Activated CD4-positive, alpha-beta T cell treated with anti-CD3 and anti-CD28 coated beads for 24 hours (primary cell): ENCODE data around the gene PSMD13.
"Not testable (repeated sequence)": the region's sequence is repeated elsewhere in the genome, so short reads cannot be mapped to it uniquely, and the experiment has no call there.

Experiments used
- DNase-seq, 2 donors: peaks; one replicate each; pipeline ENCODE4 v3.0.0-alpha.2; 2020; ENCODE audit warnings: low read depth in 2 of 2

Gene PSMD13

DNA sequence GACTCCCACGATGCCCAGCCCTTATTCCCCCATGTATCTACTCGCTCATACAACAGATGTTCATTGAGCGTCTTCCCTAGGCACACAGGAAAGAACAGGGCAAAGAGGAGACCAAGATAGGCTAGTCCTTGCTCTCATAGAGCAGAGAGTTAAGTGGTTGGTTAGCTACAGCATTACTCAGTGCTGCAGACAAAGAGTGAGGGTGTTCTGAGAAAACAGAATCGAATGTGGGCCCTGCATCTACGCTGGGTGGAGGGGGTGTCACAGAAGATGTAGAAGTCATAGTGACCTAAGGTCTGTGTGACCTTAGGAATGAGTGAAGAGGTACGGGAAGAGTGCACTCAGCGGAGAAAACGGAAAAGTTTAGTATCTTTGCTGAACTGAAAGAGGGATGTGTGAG lies 12.3 kb downstream of the PSMD13 start:
- no peak for DNase-seq

DNA sequence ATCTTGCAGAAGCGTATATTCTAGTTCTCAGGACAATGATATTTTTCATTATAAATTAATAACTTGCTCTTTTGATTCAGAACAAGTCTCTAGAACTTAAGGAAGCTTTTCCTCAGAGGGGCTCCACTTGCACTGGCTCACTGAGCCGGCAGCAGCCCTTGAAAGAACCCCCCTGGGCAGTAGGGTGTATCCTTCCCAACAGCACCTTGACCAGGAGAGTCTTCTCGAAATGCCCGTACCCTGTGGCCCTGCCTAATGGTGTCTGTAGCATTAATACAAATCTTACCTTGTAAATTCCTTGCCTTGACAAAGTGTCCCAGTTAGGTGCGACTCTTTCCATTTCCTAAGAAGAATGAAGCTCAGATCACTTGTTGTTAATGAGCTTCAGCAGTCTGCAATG lies 13.5 kb downstream of the PSMD13 start:
- DNase-seq = no peak

DNA sequence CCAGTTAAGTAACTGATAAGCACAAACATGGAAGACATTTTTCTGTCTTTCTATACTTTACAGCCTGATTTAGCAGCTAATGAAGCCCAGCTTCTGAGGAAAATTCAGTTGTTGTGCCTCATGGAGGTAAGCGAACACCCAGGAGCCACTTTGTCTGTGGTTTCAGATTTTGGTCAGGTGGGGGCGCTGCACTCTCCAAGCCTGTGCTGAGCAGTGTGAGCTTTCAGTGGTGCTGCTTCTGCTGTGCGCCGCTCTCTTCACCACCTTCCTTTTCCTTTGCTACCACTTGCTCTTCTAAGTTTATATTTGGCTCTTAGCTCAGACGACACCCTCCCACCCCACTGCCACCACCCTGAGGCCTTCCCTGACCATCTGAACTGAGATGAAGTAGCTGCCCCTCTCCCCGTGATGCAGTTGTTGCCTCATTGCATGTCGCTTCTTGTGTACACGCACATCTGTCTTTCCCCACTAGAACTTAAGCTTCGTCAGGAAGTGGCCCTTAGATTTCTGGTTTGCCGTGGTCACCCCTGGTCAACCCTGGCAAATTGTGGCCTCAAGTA lies 14.0 kb downstream of the PSMD13 start:
- peak; percentile 62 to 65 for DNase-seq

DNA sequence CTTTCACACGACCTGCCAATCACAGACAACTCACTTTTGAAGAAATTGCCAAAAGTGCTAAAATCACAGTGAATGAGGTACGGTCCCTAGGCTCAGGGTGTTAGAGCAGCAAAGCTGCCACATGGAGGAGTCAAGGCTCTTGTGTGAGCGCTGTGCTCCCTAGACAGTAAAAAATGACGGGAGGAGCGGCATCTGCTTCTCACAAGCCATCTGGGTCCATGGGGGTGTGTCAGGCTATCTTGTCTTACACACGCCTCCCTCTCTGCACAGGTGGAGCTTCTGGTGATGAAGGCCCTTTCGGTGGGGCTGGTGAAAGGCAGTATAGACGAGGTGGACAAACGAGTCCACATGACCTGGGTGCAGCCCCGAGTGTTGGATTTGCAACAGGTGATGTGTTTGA lies 14.8 kb downstream of the PSMD13 start:
- DNase-seq = no peak

DNA sequence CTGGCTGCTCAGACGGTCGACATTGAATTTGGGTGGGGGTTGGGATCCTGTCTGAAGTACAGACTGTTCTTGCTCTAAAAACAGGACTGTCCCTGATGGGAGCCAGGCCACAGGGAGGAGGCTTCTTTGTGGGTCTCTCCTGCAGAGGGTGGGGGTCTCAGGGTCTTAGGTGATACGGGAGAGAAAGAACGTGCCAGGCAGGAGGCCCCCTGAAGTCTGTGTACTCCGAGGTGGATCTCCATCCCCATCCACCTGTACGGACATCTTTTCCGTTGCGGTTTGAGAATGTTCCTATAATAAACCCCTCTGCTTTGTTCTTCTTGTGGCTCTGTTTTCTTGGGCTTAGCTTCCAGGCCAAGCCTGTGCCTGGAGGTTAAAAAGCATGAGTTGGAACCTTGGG lies 15.9 kb downstream of the PSMD13 start:
- no peak for DNase-seq

DNA sequence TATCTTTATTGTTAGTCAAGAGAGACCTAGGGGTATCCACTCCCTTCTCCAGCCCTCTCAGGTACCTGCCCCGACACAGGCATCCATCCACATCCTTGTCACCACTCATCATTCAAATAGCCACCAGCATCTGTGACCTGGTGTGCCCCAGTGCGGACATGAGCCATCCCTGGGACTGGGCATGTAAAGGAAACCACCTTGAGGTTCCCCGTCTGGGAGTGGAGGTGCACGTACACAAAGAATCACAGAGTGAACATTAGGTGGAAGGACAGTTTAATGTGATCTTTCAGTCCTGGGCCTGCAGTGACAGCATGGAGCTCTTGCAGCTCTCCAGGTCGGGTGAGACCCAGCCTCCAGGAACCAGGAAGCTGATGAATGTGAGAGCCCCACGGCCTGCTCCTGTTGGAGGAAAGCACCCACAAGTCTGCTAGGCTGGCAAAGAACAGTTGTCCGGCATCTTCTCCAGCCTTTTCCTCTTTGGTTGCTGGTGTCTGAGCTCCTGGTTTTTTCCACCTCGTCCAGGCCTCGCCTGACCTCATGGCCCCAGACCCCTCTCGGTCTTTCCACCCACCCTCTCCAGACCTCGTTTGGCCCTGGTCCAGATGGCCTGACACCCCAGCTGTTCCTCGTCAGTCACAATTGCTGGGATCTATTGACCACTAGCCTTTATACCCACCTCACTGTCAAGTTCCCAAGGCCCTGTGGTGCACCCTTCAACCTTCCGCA lies 16.5 kb downstream of the PSMD13 start:
- no peak for DNase-seq

DNA sequence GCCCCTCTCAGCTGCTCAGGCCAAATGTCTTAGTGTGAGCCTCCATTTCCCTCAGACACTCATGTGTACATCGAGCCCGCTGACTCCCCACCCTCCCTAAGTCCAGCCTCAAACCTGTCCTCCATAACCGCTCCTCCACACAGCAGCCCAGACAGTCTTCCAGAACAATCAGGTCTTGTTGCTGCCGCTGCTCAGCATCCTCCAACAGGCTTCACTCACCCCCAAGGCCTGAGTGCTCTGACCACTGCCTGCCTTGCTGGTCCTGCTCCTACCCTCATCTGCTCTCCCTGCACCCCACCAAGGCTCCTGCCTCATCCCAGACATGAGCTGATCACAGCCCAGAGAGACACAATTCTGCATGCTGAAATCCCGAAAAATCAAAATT lies 17.1 kb downstream of the PSMD13 start:
- no peak for DNase-seq

DNA sequence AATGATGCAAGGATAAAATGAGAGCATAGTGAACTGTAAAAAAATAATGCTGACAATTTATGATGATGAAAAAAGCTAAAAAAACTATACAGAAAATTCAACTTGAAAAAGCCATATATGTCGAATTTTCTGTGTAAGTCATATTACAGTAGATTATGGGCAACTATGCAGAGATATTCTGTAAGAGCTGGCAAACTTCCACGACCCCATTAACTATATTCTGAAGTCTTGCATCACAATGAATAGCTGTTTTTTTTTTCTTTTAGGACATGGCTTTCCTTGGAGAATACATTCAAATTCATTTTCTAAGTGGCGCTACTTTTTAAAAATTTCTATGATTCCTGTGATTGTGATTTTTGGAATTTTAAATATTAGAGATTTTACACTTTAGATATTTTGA lies 18.4 kb downstream of the PSMD13 start:
- no peak for DNase-seq

DNA sequence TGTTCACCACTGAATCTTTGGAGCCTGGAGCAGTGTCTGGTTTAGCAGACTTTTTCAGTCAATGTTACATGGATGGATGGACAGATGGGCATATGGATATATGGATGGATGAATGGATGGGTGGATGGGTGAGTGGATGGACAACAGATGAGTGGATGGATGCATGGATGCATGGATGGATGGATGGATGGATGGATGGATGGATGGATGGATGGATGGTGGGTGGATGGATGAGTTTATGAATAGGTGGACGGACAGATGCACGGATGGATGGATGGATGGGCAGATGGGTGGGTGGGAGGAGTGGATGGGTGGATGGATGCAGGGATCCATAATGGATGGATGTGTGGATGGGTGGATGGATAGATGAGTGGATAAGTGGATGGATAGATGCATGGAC lies 19.0 kb downstream of the PSMD13 start:
- no peak for DNase-seq

DNA sequence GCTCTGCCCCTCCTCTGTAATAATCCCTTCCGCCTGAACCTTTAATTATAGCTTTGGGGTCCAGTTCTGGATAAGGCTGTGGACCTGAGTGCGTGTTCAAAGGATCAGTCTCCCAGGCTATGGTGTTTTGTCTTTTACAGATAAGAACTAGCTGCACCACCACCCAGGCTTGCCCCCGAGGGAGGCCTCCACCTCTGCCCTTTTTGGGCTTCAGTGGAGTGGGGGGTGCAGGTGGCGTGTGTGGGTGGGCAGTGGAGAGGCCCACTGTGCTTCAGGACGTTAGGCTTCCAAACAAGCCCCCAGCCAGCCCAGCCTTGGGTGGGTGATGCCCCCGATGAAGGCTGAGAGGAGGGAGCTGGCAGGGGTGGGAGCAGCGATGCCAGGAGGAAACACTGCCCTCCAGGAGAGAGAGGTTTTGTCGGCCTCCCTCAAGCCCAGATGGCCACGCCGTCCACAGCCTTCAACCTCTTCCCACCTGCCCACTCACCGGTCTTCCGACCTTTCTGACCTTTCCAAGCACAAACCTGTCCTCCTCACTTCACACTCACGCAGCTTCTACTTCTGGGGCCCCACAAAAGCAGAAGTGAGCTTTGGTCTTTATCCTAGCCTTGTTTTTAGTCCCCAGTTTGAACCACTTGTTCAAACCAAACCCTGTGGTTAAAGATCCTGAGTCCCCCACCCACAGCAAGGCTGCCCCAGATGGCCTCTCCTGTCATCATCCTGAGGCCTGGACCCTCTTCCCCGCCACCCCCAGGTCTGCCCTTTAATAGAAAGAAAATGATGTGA lies 20.4 kb downstream of the PSMD13 start:
- DNase-seq = no peak

DNA sequence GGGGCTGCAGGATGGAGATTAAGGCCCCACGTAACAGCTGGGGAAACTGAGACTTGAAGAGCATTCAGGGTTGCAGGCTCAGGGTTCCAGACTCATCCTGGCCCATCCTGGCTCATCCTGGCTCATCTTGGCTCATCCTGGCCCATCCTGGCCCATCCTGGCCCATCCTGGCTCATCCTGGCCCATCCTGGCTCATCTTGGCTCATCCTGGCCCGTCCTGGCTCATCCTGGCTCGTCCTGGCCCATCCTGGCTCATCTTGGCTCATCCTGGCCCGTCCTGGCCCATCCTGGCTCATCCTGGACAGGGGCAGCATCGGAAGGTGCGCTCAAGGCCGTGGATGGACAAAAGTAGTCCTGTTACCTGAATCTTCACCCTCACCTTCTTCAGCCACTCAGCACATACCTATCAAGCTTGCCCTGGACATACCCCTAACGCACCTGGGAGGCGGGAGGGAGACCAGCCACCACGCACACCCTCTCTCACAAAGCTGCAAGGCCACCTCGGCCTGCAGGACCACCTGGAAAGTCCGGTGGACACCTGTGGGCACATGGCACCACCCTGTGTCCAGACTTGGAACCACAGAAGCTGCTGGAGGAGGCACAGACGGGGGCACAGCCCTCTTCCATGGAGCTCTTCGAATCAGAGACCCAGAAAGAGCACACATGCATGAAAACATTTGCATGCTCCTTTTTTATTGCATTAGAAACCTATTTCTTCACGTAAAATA lies 21.2 kb downstream of the PSMD13 start:
- DNase-seq = no peak

DNA sequence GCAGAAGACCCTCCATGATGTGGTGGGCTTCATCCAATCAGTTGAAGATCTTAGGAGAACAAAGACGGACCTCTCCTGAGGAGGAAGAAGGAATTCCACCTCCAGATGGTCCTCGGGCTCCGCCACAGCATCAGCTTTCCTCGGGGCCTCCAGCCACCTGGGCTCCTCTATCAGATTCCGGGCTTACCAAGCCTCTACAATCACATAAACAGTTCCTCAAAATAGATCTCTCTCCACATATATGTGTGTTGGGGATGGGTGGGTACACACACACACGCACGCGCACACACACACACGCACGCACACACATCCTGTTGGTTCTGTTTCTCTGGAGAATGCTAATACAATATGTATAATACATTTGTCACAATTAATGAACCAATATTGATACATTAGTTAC lies 22.6 kb downstream of the PSMD13 start:
- DNase-seq = no peak

DNA sequence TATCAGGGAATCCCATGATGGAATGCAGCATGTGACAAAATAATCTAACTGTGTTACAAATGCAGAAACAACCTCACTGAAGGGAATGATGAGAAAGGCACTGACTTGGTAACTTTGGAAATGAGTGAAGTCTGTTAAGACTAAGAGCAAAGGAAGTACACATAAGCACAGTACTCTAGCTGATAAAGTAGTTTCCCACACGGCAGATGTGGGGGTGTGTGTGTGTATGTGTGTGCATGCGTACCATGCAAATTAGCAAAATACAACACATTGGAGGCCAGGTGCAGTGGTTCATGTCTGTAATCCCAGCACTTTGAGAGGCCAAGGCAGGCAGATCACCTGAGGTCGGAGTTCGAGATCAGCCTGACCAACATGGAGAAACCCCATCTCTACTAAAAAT lies 24.8 kb downstream of the PSMD13 start:
- no peak for DNase-seq

DNA sequence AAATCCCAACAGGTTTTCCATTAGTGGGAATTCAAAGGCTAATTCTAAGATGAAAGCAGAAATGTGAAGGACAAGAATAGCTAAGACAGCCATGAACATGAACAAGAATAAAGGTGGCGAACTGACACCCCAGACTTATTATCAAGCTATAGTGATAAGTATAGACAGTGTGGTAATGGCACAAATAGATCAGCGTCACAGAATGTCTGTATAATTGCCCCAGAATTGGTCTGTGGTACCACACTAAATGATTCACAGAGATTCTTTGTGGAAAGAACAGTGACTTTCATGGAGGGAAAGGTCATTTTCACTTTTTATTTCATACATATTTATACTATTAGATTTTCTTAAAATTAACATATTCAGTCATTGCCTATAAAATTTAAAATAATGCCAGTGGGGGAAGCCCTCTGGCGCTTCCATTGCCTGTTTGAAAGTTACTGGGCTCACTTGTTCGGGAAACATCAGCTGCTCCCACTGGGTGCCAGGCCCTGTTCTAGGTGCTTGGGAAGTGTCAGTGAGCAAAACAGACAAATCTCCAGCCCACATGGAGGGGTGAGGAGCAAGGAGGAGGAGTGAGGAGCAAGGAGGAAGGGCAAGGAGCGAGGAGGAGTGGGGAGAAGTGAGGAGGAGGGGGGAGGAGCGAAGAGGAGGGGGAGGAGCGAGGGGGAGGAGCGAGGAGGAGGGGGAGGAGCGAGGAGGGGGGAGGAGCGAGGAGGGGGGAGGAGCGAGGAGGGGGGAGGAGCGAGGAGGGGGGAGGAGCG lies 30.1 kb downstream of the PSMD13 start:
- DNase-seq = no peak

DNA sequence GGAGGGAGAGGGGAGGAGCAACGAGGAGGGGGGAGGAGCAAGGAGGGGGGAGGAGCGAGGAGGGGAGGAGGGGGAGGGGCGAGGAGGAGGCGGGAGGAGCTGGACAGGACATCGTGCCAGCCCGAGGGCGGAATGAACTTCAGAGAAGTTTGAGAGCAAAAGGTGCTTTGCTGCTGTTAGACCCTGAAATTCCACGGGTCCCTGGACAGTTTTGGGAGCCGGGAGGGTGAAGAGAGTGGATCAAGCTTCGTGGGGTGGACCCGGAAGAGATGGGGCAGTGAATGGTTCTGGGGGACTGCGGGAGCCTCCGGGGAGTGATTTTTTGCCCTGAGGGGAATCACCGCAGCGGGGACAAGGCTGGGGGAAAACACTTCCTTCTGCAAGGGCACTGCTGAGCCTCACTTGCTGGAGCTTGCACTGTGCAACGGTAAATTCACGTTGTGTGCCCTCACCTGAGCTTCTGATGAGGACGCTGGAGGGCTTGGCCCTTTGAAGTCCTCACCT lies 30.8 kb downstream of the PSMD13 start:
- no peak for DNase-seq

DNA sequence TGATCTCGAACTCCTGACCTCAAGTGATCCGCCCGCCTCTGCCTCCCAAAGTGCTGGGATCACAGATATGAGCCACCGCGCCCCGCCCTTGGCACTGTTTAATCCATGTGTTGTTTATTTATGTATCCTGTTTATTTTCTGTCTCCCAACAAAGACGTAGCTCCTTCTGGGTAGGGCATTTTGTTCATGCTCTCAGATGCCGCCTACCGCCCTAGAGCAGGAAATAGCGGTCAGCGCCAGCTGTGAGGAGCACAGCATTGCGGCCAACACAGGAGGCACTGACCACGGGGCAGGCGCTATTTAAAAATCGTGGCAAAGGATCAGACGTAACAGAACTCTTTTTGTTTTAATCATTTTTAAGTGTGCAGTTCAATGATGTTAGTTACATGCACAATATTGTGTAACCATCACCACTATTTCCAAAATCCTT lies 32.0 kb downstream of the PSMD13 start:
- DNase-seq = not testable (repeated sequence)

DNA sequence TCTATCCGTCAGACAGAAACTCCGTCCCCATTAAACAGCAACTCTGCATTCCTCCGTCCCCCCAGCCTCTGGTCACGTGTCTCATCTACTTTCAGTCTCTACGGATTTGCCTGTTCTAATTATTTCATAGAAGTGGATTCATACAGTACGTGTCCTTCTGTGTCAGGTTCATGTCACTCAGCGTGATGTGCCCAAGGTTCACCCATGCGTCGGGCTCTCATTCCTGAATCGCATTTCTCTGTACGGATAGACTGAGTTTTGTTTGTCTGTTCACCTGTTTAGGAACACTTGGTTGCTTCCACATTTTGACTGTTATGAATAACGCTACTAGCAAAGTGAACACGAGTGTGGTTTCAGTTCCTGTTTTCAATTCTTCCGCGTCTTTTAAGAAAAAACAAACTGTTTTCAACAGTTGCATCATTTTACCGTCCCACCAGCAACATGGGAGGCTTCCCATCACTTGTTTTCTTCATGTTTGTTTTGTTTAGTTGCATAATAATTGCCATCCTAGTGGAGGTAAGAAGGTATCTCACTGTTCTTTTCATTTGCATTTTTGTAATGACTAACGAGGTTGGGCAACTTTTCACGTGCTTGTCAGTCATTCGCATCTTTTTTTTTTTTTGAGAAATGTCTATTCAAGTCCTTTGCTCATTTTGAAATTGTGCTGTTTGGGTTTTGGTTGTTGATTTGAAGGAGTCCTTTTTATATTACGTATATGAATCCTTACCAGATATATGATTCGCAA lies 32.5 kb downstream of the PSMD13 start:
- DNase-seq = no peak

DNA sequence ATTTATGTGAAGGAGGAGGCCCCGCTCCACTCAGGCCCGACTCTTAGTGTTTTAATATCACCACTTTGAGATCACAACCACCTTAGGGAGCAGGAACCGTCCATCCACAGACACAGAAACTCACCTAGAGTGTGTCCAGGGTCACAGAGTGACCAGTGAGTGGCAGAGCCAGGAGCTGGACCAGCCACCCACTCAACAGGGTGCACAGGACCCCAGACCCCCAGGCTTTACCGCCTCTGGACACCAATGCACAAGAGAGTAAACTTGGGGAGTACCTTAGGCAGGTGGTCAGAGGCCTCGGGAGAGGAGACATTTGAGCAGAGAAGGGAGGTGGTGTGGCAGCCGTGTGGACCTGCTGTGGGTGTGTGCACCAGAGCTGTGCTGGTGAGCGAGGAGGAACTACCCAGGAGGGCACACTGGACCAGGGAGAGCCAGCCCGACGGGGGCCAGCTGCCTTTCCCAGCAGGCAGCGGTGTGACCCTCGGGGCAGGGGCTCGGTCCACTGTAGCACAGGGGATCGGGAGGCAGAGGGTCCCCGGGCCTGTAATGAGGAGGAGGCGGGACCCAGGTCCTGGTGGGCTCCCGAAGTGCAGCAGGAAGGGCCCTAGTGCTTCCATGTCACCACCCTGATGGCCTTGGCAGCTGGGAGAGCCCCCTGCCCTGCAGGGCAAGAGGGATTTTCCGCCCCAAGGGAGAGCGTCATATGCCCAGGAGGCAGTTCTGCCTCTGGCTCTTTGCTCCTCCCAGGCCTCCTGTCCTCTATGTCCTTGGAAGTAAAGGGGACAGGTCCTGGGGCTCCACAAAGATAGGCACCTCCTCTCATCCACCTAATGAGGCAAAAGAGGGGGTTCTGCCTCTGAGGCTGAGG lies 33.9 kb downstream of the PSMD13 start:
- DNase-seq = no peak

DNA sequence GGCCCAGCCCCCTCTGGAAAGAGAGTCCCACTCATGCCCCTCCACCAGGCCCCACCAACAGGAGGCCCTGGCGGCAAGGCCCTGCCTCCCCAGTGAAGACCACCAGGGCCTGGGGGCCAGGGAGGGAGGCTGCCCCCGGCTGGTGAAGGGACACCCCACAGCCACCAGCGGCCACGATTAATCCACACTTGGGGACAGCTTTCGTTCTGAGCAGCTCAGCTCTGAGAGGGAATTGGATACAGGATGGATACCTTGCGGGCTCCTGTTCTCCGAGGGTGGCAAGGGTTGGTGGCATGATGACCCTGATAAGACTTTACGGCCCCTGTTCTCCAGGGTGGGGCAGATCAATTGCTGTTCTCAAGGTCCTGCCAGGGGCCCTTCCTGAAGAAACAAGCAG lies 34.5 kb downstream of the PSMD13 start:
- DNase-seq = no peak
